ENCODE results near the gene SYS1. TPM values are rescaled to one million over a fixed set of nuclear protein-coding genes. Genes with fewer than 3 reads are reported as not detected.
A peak's percentile ranks its signal among the peaks of the same experiment; 100 is the strongest.

Gene SYS1
- total RNA-seq, 1 donor from 2014 or later: 29.2 TPM

GRCh38 chr20:45355209-45356084 is 7.5 kb upstream of the SYS1 start:
- TF ChIP-seq, protein P1, sequence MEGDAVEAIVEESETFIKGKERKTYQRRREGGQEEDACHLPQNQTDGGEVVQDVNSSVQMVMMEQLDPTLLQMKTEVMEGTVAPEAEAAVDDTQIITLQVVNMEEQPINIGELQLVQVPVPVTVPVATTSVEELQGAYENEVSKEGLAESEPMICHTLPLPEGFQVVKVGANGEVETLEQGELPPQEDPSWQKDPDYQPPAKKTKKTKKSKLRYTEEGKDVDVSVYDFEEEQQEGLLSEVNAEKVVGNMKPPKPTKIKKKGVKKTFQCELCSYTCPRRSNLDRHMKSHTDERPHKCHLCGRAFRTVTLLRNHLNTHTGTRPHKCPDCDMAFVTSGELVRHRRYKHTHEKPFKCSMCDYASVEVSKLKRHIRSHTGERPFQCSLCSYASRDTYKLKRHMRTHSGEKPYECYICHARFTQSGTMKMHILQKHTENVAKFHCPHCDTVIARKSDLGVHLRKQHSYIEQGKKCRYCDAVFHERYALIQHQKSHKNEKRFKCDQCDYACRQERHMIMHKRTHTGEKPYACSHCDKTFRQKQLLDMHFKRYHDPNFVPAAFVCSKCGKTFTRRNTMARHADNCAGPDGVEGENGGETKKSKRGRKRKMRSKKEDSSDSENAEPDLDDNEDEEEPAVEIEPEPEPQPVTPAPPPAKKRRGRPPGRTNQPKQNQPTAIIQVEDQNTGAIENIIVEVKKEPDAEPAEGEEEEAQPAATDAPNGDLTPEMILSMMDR (conservative IDR thresholded peaks at IDR 0.05): no peak
- Mint-ChIP-seq H3K4me1 (ENCODE audit: unreplicated experiment) (peaks cover 10% of the 10 kb centered on the region), H3K9me3 (no peaks in the 10 kb centered on the region), H3K4me3 (no peak overlapping the region), H3K27ac (no peak overlapping the region), H3K27me3 (no peaks in the 10 kb centered on the region), H3K36me3 (no peaks in the 10 kb centered on the region)
- no peak for DNase-seq (ENCODE audit: extremely low spot score, unreplicated experiment)

- Mint-ChIP-seq H3K4me1 (ENCODE audit: unreplicated experiment) (peaks cover 16% of the 10 kb centered on the region), H3K27ac (peak overlapping the region; percentile 56), H3K36me3 (no peaks in the 10 kb centered on the region), H3K27me3 (no peaks in the 10 kb centered on the region), H3K9me3 (no peaks in the 10 kb centered on the region), H3K4me3 (no peak overlapping the region)
- DNase-seq (ENCODE audit: extremely low spot score, unreplicated experiment): no peak
- TF ChIP-seq, protein P1 (conservative IDR thresholded peaks at IDR 0.05): no peak
These were observed 4.5 kb upstream of the SYS1 start for GRCh38 chr20:45358282-45359068.

- no peak for DNase-seq (ENCODE audit: extremely low spot score, unreplicated experiment)
- H3K27ac Mint-ChIP-seq: peak overlapping the region; percentile 56
These were observed 3.9 kb upstream of the SYS1 start for GRCh38 chr20:45359069-45359405.

DNA sequence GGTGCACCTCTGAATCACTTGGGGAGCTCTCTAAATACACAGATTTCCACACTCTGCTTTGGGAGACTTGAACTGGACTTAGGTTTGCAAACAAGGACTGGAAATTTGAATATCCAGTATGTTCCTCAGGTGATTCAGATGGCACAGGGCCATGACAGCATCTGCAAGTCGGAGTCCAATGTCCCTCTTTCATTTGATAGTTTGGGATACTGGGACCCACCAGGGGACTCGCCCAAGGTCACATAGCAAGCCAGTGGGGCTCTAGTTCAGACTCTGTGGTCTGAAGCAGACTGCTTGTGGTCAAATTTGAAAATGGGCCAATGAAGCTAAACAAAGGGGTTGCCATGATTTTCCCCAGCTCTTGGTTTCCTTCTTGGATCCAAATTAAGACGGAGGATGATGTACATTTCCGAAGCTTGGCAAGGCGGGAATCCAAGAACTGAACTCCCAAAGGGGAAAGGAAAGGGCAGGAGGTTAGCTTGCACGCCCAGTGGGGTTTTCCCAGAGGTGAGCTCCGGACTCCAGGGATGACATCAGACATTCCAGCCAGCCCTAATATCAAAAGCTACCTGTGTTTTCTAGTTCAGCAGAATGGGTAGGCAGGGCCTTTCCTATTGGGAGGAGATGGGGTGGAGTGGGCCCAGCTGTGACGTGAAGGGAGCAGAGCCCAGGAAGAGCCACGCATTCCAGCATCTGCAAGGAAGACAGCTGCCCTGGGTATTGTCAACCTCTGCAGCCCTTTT is 3.4 kb upstream of the SYS1 start:
- Mint-ChIP-seq H3K4me3 (no peak overlapping the region), H3K4me1 (ENCODE audit: unreplicated experiment) (peaks cover 22% of the 10 kb centered on the region), H3K27me3 (no peaks in the 10 kb centered on the region), H3K27ac (no peak overlapping the region), H3K36me3 (no peaks in the 10 kb centered on the region), H3K9me3 (no peaks in the 10 kb centered on the region)
- no peak for DNase-seq (ENCODE audit: extremely low spot score, unreplicated experiment)
- TF ChIP-seq, protein P1 (conservative IDR thresholded peaks at IDR 0.05): no peak

More at GRCh38 chr20:45359069-45359405, 3.9 kb upstream of the SYS1 start:
- Mint-ChIP-seq H3K9me3 (no peaks in the 10 kb centered on the region), H3K4me3 (no peak overlapping the region), H3K36me3 (no peaks in the 10 kb centered on the region), H3K27me3 (no peaks in the 10 kb centered on the region), H3K4me1 (ENCODE audit: unreplicated experiment) (peaks cover 20% of the 10 kb centered on the region)
- TF ChIP-seq, protein P1 (conservative IDR thresholded peaks at IDR 0.05): no peak

- TF ChIP-seq, protein P1 (conservative IDR thresholded peaks at IDR 0.05): no peak
- H3K4me1 Mint-ChIP-seq (ENCODE audit: unreplicated experiment): peaks cover 32% of the 10 kb centered on the region
- H3K27me3 Mint-ChIP-seq: no peaks in the 10 kb centered on the region
- no peaks in the 10 kb centered on the region for H3K9me3 Mint-ChIP-seq
- H3K27ac Mint-ChIP-seq: peak overlapping the region; percentile 56
- peaks cover 9% of the 10 kb centered on the region for H3K36me3 Mint-ChIP-seq
- no peak for DNase-seq (ENCODE audit: extremely low spot score, unreplicated experiment)
- no peak overlapping the region for H3K4me3 Mint-ChIP-seq
These were observed 1.2 kb upstream of the SYS1 start for GRCh38 chr20:45361793-45362192.
